HCT116 (cell line): ENCODE measurements around the gene SEC14L6. TPM values are rescaled to one million over a fixed set of nuclear protein-coding genes. Genes with fewer than 3 reads are reported as not detected.

ENCODE experiments used
- ATAC-seq: fragments of 200-7000 bp; cut with Tn5 transposase; 2 replicates; pipeline ENCODE4 v1.9.1; 2020; ENCODE audit warnings: mild to moderate bottlenecking, moderate library complexity
- BruUV-seq: library from RNA; stranded (reverse); fragments of 400-500 nt; replicated peaks from 2 replicates; lab custom pipeline; 2021; lab: Mats Ljungman, UMichigan
- CTCF ChIA-PET: fragments of 300-600 bp; sonication (Branson Sonifier 250); formaldehyde crosslinking; loops from one replicate; lab custom pipeline; 2021; ENCODE audit warnings: antibody characterized with exemption; lab: Charles Lee
- POLR2A ChIA-PET: fragments of 300-600, 350-600 bp; sonication (Branson Sonifier 250); formaldehyde crosslinking; loops from one replicate; lab custom pipeline; 2021; ENCODE audit warnings: antibody characterized with exemption; lab: Charles Lee
- RAD21 ChIA-PET, 2 experiments: fragments of 300-600 bp; sonication (Branson Sonifier 250); formaldehyde crosslinking; loops; one replicate each; lab custom pipeline; 2023; ENCODE audit warnings: low total read pairs in 2 of 2; ENCODE audit not compliant: uncharacterized antibody in 2 of 2, unreplicated experiment in 2 of 2, low non-redundant PET in 1 of 2; lab: Charles Lee
- DNase-seq: peaks from one replicate; pipeline ENCODE4 v3.0.0-alpha.2; 2010; ENCODE audit warnings: low read depth, low spot score
- H2AFZ ChIP-seq: fragments of 200-600 bp; shearing (Covaris generic), sonication (generic); 2 replicates; pipeline ENCODE4 v1.6.1; 2017; ENCODE audit warnings: low read depth, mixed run types, mixed read lengths, antibody characterized with exemption, low read length; ENCODE audit not compliant: poor library complexity, severe bottlenecking
- H3K27ac ChIP-seq: 2 replicates; pipeline ENCODE4 v1.5.1; 2012; ENCODE audit warnings: low read depth, low read length
- H3K27me3 ChIP-seq: fragments of 200-600 bp; sonication (generic); 2 replicates; pipeline ENCODE4 v1.6.1; 2016; ENCODE audit warnings: mixed run types, low read length, mixed read lengths; ENCODE audit not compliant: insufficient read depth
- H3K36me3 ChIP-seq, 2 experiments: fragments of 200-500 bp in 1 of 2; fragments of 200-600 bp in 1 of 2; sonication (Bioruptor generic) in 1 of 2; sonication (generic) in 1 of 2; 2 replicates each; pipeline versions ENCODE4 v1.5.1 to v1.6.1; 2014 to 2016; ENCODE audit warnings: low read length in 2 of 2, inconsistent platforms in 1 of 2, mixed read lengths in 1 of 2, mixed run types in 1 of 2; ENCODE audit not compliant: insufficient read depth in 2 of 2, control insufficient read depth in 1 of 2
- H3K4me1 ChIP-seq, 2 experiments: fragments of 200-600 bp in 1 of 2; sonication (generic) in 1 of 2; 2 replicates each; pipeline versions ENCODE4 v1.5.1 to v1.6.1; 2012 to 2017; ENCODE audit warnings: low read length in 2 of 2, inconsistent platforms in 1 of 2, mild to moderate bottlenecking in 1 of 2, mixed read lengths in 1 of 2, mixed run types in 1 of 2, moderate library complexity in 1 of 2; ENCODE audit not compliant: insufficient read depth in 2 of 2, control insufficient read depth in 1 of 2
- H3K4me2 ChIP-seq: fragments of 200-600 bp; sonication (generic); 2 replicates; pipeline ENCODE4 v1.6.1; 2017; ENCODE audit warnings: mixed run types, low read length, mixed read lengths
- H3K4me3 ChIP-seq, 2 experiments: fragments of 200-600 bp in 1 of 2; sonication (generic) in 1 of 2; replicated peaks in 1 of 2; 2 replicates each; pipeline ENCODE4 v1.5.1; 2011 to 2016; ENCODE audit warnings: low read length in 2 of 2, control low read depth in 1 of 2, low read depth in 1 of 2, mild to moderate bottlenecking in 1 of 2, mixed read lengths in 1 of 2, mixed run types in 1 of 2
- H3K79me2 ChIP-seq: fragments of 200-600 bp; sonication (generic); 2 replicates; pipeline ENCODE4 v1.6.1; 2017; ENCODE audit warnings: mild to moderate bottlenecking, mixed run types, low read length, moderate library complexity, mixed read lengths; ENCODE audit not compliant: insufficient read depth
- H3K9ac ChIP-seq: fragments of 200-600 bp; sonication (generic); 2 replicates; pipeline ENCODE4 v1.6.1; 2016; ENCODE audit warnings: low read length, mixed read lengths
- H3K9me2 ChIP-seq: fragments of 200-600 bp; sonication (generic), shearing (Covaris generic); 2 replicates; pipeline ENCODE4 v1.6.1; 2017; ENCODE audit warnings: mixed run types, mild to moderate bottlenecking, moderate library complexity; ENCODE audit not compliant: insufficient read depth
- H3K9me3 ChIP-seq, 2 experiments: fragments of 200-500 bp in 1 of 2; fragments of 200-600 bp in 1 of 2; sonication (Bioruptor generic) in 1 of 2; sonication (generic) in 1 of 2; 2 replicates each; pipeline ENCODE4 v1.6.1; 2014 to 2017; ENCODE audit warnings: low read length in 2 of 2, mixed read lengths in 2 of 2, inconsistent platforms in 1 of 2, low read depth in 1 of 2, mild to moderate bottlenecking in 1 of 2, mixed run types in 1 of 2, moderate library complexity in 1 of 2; ENCODE audit not compliant: control insufficient read depth in 1 of 2, insufficient read depth in 1 of 2
- H4K20me1 ChIP-seq: fragments of 200-600 bp; sonication (generic), shearing (Covaris generic); 2 replicates; pipeline ENCODE4 v1.6.1; 2017; ENCODE audit warnings: mixed run types, mild to moderate bottlenecking, moderate library complexity; ENCODE audit not compliant: insufficient read depth
- ATF3 ChIP-seq: IDR thresholded peaks from 2 replicates; pipeline ENCODE4 v1.6.1; 2012
- CBX3 ChIP-seq: IDR thresholded peaks from 2 replicates; pipeline ENCODE4 v1.6.1; 2012; ENCODE audit warnings: low read depth
- CEBPB ChIP-seq: IDR thresholded peaks from 2 replicates; pipeline ENCODE4 v1.6.1; 2012; ENCODE audit warnings: low read depth
- CTCF ChIP-seq, 3 experiments: fragments of 200-600 bp in 1 of 3; sonication (generic) in 1 of 3; IDR thresholded peaks in 2 of 3; conservative IDR thresholded peaks in 1 of 3; 2 replicates each; pipeline ENCODE4 v1.5.1; 2012 to 2017; ENCODE audit warnings: low read depth in 2 of 3, low read length in 2 of 3, antibody characterized with exemption in 1 of 3, borderline replicate concordance in 1 of 3, control low read depth in 1 of 3, mild to moderate bottlenecking in 1 of 3, mixed read lengths in 1 of 3, mixed run types in 1 of 3, moderate library complexity in 1 of 3; ENCODE audit not compliant: insufficient read depth in 1 of 3
- ELF1 ChIP-seq: IDR thresholded peaks from 2 replicates; pipeline ENCODE4 v1.6.1; 2012; ENCODE audit warnings: low read depth, borderline replicate concordance
- EZH2 ChIP-seq: fragments of 200-600 bp; sonication (generic); IDR thresholded peaks from 2 replicates; pipeline ENCODE4 v1.6.1; 2017; ENCODE audit warnings: antibody characterized with exemption, mixed run types
- FOSL1 ChIP-seq: IDR thresholded peaks from 2 replicates; pipeline ENCODE4 v1.6.1; 2012; ENCODE audit warnings: low read depth
- MAX ChIP-seq: IDR thresholded peaks from 2 replicates; pipeline ENCODE4 v1.6.1; 2012
- RAD21 ChIP-seq: IDR thresholded peaks from 2 replicates; pipeline ENCODE4 v1.6.1; 2012; ENCODE audit warnings: low read depth, mild to moderate bottlenecking
- REST ChIP-seq: IDR thresholded peaks from 2 replicates; pipeline ENCODE4 v1.6.1; 2012; ENCODE audit warnings: low read depth
- SIN3A ChIP-seq: IDR thresholded peaks from 2 replicates; pipeline ENCODE4 v1.6.1; 2012; ENCODE audit warnings: low read depth
- SP1 ChIP-seq: IDR thresholded peaks from 2 replicates; pipeline ENCODE4 v1.6.1; 2012; ENCODE audit warnings: low read depth
- ZFX ChIP-seq: fragments of 450-650 bp; IDR thresholded peaks from 2 replicates; pipeline ENCODE4 v1.6.1; 2017
- intact Hi-C: fragments of 100-400 bp; cut with micrococcal nuclease; formaldehyde crosslinking; loops from 2 replicates; pipeline ENCODE4 v1.10.0; 2022
- total RNA-seq: library from RNA; stranded (reverse); gene quantifications from one replicate; pipeline ENCODE4 v1.2.1, GENCODE V29; 2021; ENCODE audit not compliant: unreplicated experiment

Gene SEC14L6
- total RNA-seq, 1 experiment from 2014 or later, result not detected

- CTCF ChIA-PET, result no interaction called here
- no peaks in the 10 kb centered on the region for H3K4me1 ChIP-seq
Observed at GRCh38 chr22:30523646-30524489, 22.7 kb downstream of the SEC14L6 start.

More at GRCh38 chr22:30523646-30524489, 22.7 kb downstream of the SEC14L6 start:
- H4K20me1 ChIP-seq, result no peaks in the 10 kb centered on the region
- ChIA-PET POLR2A (no interaction called here), RAD21 (no interaction called here)
- DNase-seq, result no peak
- no peaks in the 10 kb centered on the region for H3K79me2 ChIP-seq
- no peak overlapping the region for H2AFZ ChIP-seq
- no peaks in the 10 kb centered on the region for H3K9me2 ChIP-seq
- BruUV-seq, result no TSS peak
- H3K27ac ChIP-seq, result no peak overlapping the region
- H3K9me3 ChIP-seq, result no peaks in the 10 kb centered on the region
- no peak overlapping the region for H3K9ac ChIP-seq
- no peak overlapping the region for H3K4me2 ChIP-seq
- TF ChIP-seq FOSL1 (no peak), SP1 (no peak), CBX3 (no peak), EZH2 (no peak), CTCF (IDR thresholded peaks at IDR 0.05 in 2 of 3, conservative IDR thresholded peaks at IDR 0.05 in 1 of 3; ENCODE audit: borderline replicate concordance in 1 of 3, insufficient read depth in 1 of 3, low read depth in 2 of 3, low read length in 2 of 3) (no peak), SIN3A (no peak), RAD21 (no peak), CEBPB (no peak), ATF3 (no peak), MAX (no peak), ELF1 (no peak), REST (no peak), ZFX (no peak)
- no peak overlapping the region for H3K4me3 ChIP-seq
- no peak for ATAC-seq
- intact Hi-C loops, result no loop called here
- H3K36me3 ChIP-seq, result no peaks in the 10 kb centered on the region
- no peaks in the 10 kb centered on the region for H3K27me3 ChIP-seq
